ENCODE results near the gene S1PR5. TPM values are rescaled to one million over a fixed set of nuclear protein-coding genes. Genes with fewer than 3 reads are reported as not detected.

The S1PR5 gene
- total and polyA plus RNA-seq, 9 of the 15 experiments (the other 6 are each of a cell fraction or from before 2014, with no cell fraction given), result 0.03 to 0.54 (median 0.35) TPM; not detected in 4

DNA sequence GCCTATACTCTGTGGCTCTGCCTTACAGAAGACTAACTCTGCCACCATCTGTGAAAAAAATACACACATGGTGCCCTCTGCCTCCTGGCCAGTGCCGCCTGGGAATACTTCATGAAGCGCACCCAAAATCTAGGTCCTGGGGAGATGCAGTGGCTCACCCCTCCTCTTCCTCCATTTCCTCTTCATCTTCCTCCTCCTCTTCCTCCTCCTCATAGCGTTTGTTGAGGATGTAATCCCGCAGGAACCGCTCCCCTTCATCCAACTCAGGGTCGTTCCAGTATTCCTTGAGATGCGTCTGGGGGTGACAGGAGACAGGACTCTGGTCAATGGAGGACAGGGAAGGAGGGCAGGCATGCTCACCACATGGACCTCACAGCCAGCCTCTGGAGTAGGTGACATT is 42.9 kb upstream of the S1PR5 start:
- POLR2A ChIA-PET, result interaction anchor here (0.9 to 2.9 kb wide), 3 partner anchors 8 to 12 kb away, joined by 3 to 10 read pairs (median 4); no protein-coding TSS in a partner anchor
- in situ Hi-C loops (cut with MboI), result no loop called here

GRCh38 chr19:10557603-10558197 is 40.5 kb upstream of the S1PR5 start:
- no peak overlapping the region for H3K27ac ChIP-seq (ENCODE audit: extremely low read depth, low read depth, low read length)
- H3K9me1 ChIP-seq (ENCODE audit: control insufficient read depth, insufficient read depth, low read length), result peaks cover 3% of the 10 kb centered on the region
- H3K9ac ChIP-seq (ENCODE audit: insufficient read depth in 1 of 2, low read depth in 2 of 2, low read length in 2 of 2), result no peak overlapping the region; a peak in 1 of 4 replicates
- in situ Hi-C loops (cut with MboI), result no loop called here
- peaks cover 94% of the 10 kb centered on the region for H3K36me3 ChIP-seq (ENCODE audit: control insufficient read depth, insufficient read depth, low read length)
- BruUV-seq (replicated peaks), result no TSS peak
- no peak for ATAC-seq
- intact Hi-C loops (cut with micrococcal nuclease), result no loop called here
- DNase-seq (ENCODE audit: extremely low read depth in 1 of 4, low spot score in 3 of 4), result no peak
- 95% methylated on average over 32 of the region's 33 CpGs for WGBS (ENCODE audit: insufficient coverage, low coverage, missing lambda C conversion rate)
- POLR2A ChIA-PET, result interaction anchor here (1.2 kb wide), 1 partner anchor 12 kb away, joined by 3 read pairs; no protein-coding TSS in a partner anchor
- H3K79me2 ChIP-seq (ENCODE audit: control insufficient read depth, insufficient read depth, low read length), result no peaks in the 10 kb centered on the region; the same call in 2 of the 3 replicates
- H2AFZ ChIP-seq (ENCODE audit: low read depth, low read length), result no peak overlapping the region
- no peak for FAIRE-seq
- no peaks in the 10 kb centered on the region for H3K9me3 ChIP-seq (replicated peaks; ENCODE audit: control insufficient read depth, insufficient read depth, low read depth, low read length)
- no peak overlapping the region for H3K4me2 ChIP-seq (ENCODE audit: insufficient read depth, low read length)
- H4K20me1 ChIP-seq (replicated peaks; ENCODE audit: control insufficient read depth, insufficient read depth, low read length), result peaks cover 7% of the 10 kb centered on the region
- CTCF ChIA-PET (ENCODE audit: low intra/inter-chr PET ratio), result no interaction called here
- H3K4me3 ChIP-seq, result no peak overlapping the region
- peaks cover 0 to 18% of the 10 kb centered on the region in 2 experiments; a peak in 2 of 5 replicates for H3K4me1 ChIP-seq (replicated peaks in 1 of 2; ENCODE audit: control insufficient read depth in 2 of 2, insufficient read depth in 2 of 2, low read length in 2 of 2)
- H3K27me3 ChIP-seq (ENCODE audit: control insufficient read depth in 2 of 2, insufficient read depth in 2 of 2, low read length in 2 of 2), result no peaks in the 10 kb centered on the region
- TF ChIP-seq, protein P1, sequence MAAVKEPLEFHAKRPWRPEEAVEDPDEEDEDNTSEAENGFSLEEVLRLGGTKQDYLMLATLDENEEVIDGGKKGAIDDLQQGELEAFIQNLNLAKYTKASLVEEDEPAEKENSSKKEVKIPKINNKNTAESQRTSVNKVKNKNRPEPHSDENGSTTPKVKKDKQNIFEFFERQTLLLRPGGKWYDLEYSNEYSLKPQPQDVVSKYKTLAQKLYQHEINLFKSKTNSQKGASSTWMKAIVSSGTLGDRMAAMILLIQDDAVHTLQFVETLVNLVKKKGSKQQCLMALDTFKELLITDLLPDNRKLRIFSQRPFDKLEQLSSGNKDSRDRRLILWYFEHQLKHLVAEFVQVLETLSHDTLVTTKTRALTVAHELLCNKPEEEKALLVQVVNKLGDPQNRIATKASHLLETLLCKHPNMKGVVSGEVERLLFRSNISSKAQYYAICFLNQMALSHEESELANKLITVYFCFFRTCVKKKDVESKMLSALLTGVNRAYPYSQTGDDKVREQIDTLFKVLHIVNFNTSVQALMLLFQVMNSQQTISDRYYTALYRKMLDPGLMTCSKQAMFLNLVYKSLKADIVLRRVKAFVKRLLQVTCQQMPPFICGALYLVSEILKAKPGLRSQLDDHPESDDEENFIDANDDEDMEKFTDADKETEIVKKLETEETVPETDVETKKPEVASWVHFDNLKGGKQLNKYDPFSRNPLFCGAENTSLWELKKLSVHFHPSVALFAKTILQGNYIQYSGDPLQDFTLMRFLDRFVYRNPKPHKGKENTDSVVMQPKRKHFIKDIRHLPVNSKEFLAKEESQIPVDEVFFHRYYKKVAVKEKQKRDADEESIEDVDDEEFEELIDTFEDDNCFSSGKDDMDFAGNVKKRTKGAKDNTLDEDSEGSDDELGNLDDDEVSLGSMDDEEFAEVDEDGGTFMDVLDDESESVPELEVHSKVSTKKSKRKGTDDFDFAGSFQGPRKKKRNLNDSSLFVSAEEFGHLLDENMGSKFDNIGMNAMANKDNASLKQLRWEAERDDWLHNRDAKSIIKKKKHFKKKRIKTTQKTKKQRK (IDR thresholded peaks at IDR 0.05; ENCODE audit: borderline replicate concordance, low read depth, low read length), result no peak
- no peak for TF ChIP-seq MAZ (CRISPR knock-in tag; conservative IDR thresholded peaks at IDR 0.05 in 1 of 2, IDR thresholded peaks at IDR 0.05 in 1 of 2)
- no peak for TF ChIP-seq ZNF561 (CRISPR knock-in tag; conservative IDR thresholded peaks at IDR 0.05)
- TF ChIP-seq ZNF217 (CRISPR knock-in tag; IDR thresholded peaks at IDR 0.05), result no peak
- peak; percentile 68 for TF ChIP-seq POLR2G (IDR thresholded peaks at IDR 0.05; ENCODE audit: low read depth, low read length)
- TF ChIP-seq ZBTB49 (CRISPR knock-in tag; IDR thresholded peaks at IDR 0.05; ENCODE audit: borderline replicate concordance), result no peak
- no peak for TF ChIP-seq CCNT2 (IDR thresholded peaks at IDR 0.05; ENCODE audit: borderline replicate concordance, extremely low read depth, insufficient read length, low read depth, low read length)

More for the DNA sequence above, 42.9 kb upstream of the S1PR5 start:
- Histone ChIP-seq H4K20me1 (replicated peaks; ENCODE audit: control insufficient read depth, insufficient read depth, low read length) (no peaks in the 10 kb centered on the region; the same call in 1 of the 2 replicates), H3K4me3 (no peak overlapping the region), H3K9me3 (replicated peaks; ENCODE audit: control insufficient read depth, insufficient read depth, low read depth, low read length) (no peaks in the 10 kb centered on the region), H3K36me3 (ENCODE audit: control insufficient read depth, insufficient read depth, low read length) (peaks cover 81% of the 10 kb centered on the region), H3K27me3 (ENCODE audit: control insufficient read depth in 2 of 2, insufficient read depth in 2 of 2, low read length in 2 of 2) (no peaks in the 10 kb centered on the region), H3K4me1 (replicated peaks in 1 of 2; ENCODE audit: control insufficient read depth in 2 of 2, insufficient read depth in 2 of 2, low read length in 2 of 2) (peaks cover 7 to 11% of the 10 kb centered on the region in 2 experiments; a peak in 4 of 5 replicates), H3K9me1 (ENCODE audit: control insufficient read depth, insufficient read depth, low read length) (peaks cover 3% of the 10 kb centered on the region), H3K4me2 (ENCODE audit: insufficient read depth, low read length) (no peak overlapping the region), H3K27ac (ENCODE audit: extremely low read depth, low read depth, low read length) (no peak overlapping the region), H3K9ac (ENCODE audit: insufficient read depth in 1 of 2, low read depth in 2 of 2, low read length in 2 of 2) (no peak overlapping the region), H3K79me2 (ENCODE audit: control insufficient read depth, insufficient read depth, low read length) (peaks cover 14% of the 10 kb centered on the region), H2AFZ (ENCODE audit: low read depth, low read length) (no peak overlapping the region)
- DNase-seq (ENCODE audit: extremely low read depth in 1 of 4, low spot score in 3 of 4), result no peak
- BruUV-seq (replicated peaks), result no TSS peak
- TF ChIP-seq TAL1 (IDR thresholded peaks at IDR 0.05), result no peak
- no peak for TF ChIP-seq ZNF57 (CRISPR knock-in tag; IDR thresholded peaks at IDR 0.05)
- no peak for TF ChIP-seq POLR2H (tag; IDR thresholded peaks at IDR 0.05; ENCODE audit: low read depth)
- FAIRE-seq, result no peak
- intact Hi-C loops (cut with micrococcal nuclease), result no loop called here
- CTCF ChIA-PET (ENCODE audit: low intra/inter-chr PET ratio), result no interaction called here
- ATAC-seq, result no peak
- 93% methylated on average over 7 of the region's 7 CpGs for WGBS (ENCODE audit: insufficient coverage, low coverage, missing lambda C conversion rate)

Data from K562 (cell line).